Measurements from ENCODE around the gene TOR1AIP2. TPM values are rescaled to one million over a fixed set of nuclear protein-coding genes. Genes with fewer than 3 reads are reported as not detected.

TOR1AIP2 gene
- total and polyA plus RNA-seq, 10 of the 15 experiments (the other 5 are each of a cell fraction or from before 2014, with no cell fraction given): 5.3 to 38.9 (median 15.4) TPM

GRCh38 chr1:179798864-179799516, 78.6 kb downstream of the TOR1AIP2 start:
- FAIRE-seq: no peak
- no peak for DNase-seq (ENCODE audit: low read depth, low spot score)
- BruUV-seq (replicated peaks): no TSS peak
- Histone ChIP-seq H3K4me2 (ENCODE audit: control insufficient read depth, insufficient read depth) (no peak overlapping the region), H3K79me2 (ENCODE audit: control insufficient read depth, insufficient read depth, low read length) (no peaks in the 10 kb centered on the region), H3K9me3 (replicated peaks; ENCODE audit: control insufficient read depth, insufficient read depth, low read length) (no peaks in the 10 kb centered on the region), H3K27me3 (replicated peaks in 1 of 2; ENCODE audit: control insufficient read depth in 2 of 2, insufficient read depth in 2 of 2, low read length in 1 of 2) (no peaks in the 10 kb centered on the region; a peak in 1 of 4 replicates), H3K4me3 (no peak overlapping the region), H2AFZ (ENCODE audit: control insufficient read depth, low read depth, low read length) (no peak overlapping the region), H3K4me1 (ENCODE audit: control insufficient read depth, insufficient read depth, low read length) (no peaks in the 10 kb centered on the region; the same call in 1 of the 2 replicates), H4K20me1 (ENCODE audit: control insufficient read depth, insufficient read depth) (no peaks in the 10 kb centered on the region), H3K27ac (ENCODE audit: control insufficient read depth, insufficient read depth) (no peak overlapping the region), H3K36me3 (ENCODE audit: control insufficient read depth in 2 of 2, insufficient read depth in 2 of 2, low read length in 1 of 2) (no peaks in the 10 kb centered on the region), H3K9ac (ENCODE audit: control insufficient read depth, insufficient read depth, low read length) (no peak overlapping the region)
- ChIA-PET RAD21 (ENCODE audit: unreplicated experiment) (interaction anchor here (1.3 to 3.7 kb wide), 3 partner anchors 11 to 92 kb away, joined by 3 to 19 read pairs (median 16); no protein-coding TSS in a partner anchor), SMC1A (ENCODE audit: uncharacterized antibody, unreplicated experiment) (interaction anchor here (1.2 to 2.2 kb wide), 3 partner anchors 11 to 93 kb away, joined by 4 to 5 read pairs (median 5); no protein-coding TSS in a partner anchor), POLR2A (no interaction called here), CTCF (interaction anchor here (1.1 to 6.8 kb wide), 4 partner anchors 11 to 93 kb away, joined by 5 to 60 read pairs (median 22); no protein-coding TSS in a partner anchor)
- in situ Hi-C loops (cut with MboI): no loop called here
- 68% methylated on average over 6 of the region's 6 CpGs for WGBS (ENCODE audit: insufficient coverage, insufficient replicate concordance, low lambda C conversion rate, missing lambda C conversion rate)
- no peak for TF ChIP-seq BHLHE40 (IDR thresholded peaks at IDR 0.05; ENCODE audit: borderline replicate concordance in 1 of 2, low read depth in 2 of 2, low read length in 1 of 2)
- no peak for TF ChIP-seq RBBP5 (conservative IDR thresholded peaks at IDR 0.05)
- no peak for TF ChIP-seq YY1 (IDR thresholded peaks at IDR 0.05; ENCODE audit: low read depth, low read length)
- TF ChIP-seq, protein P1, sequence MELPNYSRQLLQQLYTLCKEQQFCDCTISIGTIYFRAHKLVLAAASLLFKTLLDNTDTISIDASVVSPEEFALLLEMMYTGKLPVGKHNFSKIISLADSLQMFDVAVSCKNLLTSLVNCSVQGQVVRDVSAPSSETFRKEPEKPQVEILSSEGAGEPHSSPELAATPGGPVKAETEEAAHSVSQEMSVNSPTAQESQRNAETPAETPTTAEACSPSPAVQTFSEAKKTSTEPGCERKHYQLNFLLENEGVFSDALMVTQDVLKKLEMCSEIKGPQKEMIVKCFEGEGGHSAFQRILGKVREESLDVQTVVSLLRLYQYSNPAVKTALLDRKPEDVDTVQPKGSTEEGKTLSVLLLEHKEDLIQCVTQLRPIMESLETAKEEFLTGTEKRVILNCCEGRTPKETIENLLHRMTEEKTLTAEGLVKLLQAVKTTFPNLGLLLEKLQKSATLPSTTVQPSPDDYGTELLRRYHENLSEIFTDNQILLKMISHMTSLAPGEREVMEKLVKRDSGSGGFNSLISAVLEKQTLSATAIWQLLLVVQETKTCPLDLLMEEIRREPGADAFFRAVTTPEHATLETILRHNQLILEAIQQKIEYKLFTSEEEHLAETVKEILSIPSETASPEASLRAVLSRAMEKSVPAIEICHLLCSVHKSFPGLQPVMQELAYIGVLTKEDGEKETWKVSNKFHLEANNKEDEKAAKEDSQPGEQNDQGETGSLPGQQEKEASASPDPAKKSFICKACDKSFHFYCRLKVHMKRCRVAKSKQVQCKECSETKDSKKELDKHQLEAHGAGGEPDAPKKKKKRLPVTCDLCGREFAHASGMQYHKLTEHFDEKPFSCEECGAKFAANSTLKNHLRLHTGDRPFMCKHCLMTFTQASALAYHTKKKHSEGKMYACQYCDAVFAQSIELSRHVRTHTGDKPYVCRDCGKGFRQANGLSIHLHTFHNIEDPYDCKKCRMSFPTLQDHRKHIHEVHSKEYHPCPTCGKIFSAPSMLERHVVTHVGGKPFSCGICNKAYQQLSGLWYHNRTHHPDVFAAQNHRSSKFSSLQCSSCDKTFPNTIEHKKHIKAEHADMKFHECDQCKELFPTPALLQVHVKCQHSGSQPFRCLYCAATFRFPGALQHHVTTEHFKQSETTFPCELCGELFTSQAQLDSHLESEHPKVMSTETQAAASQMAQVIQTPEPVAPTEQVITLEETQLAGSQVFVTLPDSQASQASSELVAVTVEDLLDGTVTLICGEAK (IDR thresholded peaks at IDR 0.05; ENCODE audit: borderline replicate concordance): no peak
- TF ChIP-seq SIN3A (IDR thresholded peaks at IDR 0.05; ENCODE audit: low read depth, low read length): no peak
- no peak for TF ChIP-seq PAX5 (IDR thresholded peaks at IDR 0.05; ENCODE audit: borderline replicate concordance, low read depth, low read length)
- no peak for TF ChIP-seq PRDM15 (CRISPR knock-in tag; IDR thresholded peaks at IDR 0.05)
- no peak for TF ChIP-seq WRNIP1 (IDR thresholded peaks at IDR 0.05; ENCODE audit: borderline replicate concordance, low read depth, low read length)
- TF ChIP-seq CEBPB (IDR thresholded peaks at IDR 0.05; ENCODE audit: borderline replicate concordance in 1 of 2, low read depth in 2 of 2, low read length in 2 of 2): no peak
- no peak for TF ChIP-seq RAD21 (IDR thresholded peaks at IDR 0.05; ENCODE audit: insufficient read depth, low read depth, low read length)
- no peak for TF ChIP-seq POLR2AphosphoS5 (IDR thresholded peaks at IDR 0.05; ENCODE audit: low read length)
- no peak for TF ChIP-seq SIX5 (IDR thresholded peaks at IDR 0.05; ENCODE audit: low read depth, low read length, severe bottlenecking)
- no peak for TF ChIP-seq ZNF217 (IDR thresholded peaks at IDR 0.05)
- intact Hi-C loops (cut with micrococcal nuclease; ENCODE audit: unreplicated experiment): no loop called here
- no peak for ATAC-seq
